HG03045 (cell line): ENCODE measurements around the gene MUC6.

ENCODE experiments used
- ATAC-seq: cut with Tn5 transposase; IDR thresholded peaks from one replicate; pipeline ENCODE4 v1.9.1; 2021; ENCODE audit warnings: mild to moderate bottlenecking, moderate library complexity; ENCODE audit not compliant: unreplicated experiment

Gene MUC6

DNA sequence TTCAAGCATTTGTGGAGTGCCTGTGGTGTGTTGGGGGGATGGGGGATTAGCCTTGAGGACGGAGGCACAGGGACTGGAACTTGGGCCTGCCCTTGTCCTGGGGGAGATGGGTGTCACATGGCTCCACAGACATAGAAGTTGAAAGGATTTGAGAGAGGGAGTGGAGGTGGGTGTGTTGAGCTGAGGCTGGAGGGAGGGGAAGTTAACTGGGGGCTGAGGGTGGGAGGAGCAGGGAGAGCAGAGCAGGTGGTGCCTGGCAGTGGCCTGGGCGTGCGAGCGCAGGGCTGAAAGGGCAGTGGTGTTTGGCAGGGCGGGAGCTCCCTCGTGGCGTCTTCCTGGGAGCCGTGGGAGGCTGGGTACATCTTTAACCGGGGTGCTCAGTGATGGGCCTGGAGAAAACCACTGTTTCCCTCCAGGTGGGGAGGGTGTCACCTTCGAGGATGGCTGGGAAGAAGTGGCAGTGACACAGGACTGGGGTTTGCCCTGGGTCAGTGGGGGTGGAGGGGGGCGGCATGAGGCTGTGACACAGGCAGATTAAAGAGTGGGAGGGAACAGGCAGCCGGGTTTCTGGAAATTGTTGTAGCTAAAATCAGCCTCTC is 65.3 kb downstream of the MUC6 start:
- ATAC-seq, result no peak

DNA sequence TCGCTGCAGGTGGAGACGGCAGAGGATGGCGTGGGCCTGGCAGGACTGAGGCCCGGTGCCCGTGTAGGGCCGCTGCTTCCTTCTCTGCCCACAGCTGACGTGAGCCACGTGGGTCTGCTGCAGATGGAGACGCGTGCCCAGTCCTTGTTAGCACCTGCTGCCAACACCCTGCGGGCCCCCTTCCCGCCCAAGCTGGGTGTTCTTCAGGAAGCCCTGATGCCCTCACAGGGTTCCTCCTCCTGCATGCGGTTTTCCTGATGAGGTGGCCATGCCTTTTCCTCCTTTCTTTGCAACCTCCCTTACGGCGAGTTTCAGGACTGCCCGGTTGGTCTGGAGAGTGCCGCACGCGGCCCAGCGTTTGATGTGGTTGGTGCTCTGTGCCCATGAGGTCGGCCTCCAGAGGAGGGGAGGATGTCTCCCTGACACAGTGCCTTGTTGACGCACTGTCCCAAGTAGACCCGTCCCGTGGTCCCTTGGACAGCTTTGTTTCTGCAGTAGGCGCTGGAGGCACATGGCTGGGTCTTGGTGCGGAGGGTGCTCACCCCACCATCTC is 66.1 kb downstream of the MUC6 start:
- no peak for ATAC-seq

DNA sequence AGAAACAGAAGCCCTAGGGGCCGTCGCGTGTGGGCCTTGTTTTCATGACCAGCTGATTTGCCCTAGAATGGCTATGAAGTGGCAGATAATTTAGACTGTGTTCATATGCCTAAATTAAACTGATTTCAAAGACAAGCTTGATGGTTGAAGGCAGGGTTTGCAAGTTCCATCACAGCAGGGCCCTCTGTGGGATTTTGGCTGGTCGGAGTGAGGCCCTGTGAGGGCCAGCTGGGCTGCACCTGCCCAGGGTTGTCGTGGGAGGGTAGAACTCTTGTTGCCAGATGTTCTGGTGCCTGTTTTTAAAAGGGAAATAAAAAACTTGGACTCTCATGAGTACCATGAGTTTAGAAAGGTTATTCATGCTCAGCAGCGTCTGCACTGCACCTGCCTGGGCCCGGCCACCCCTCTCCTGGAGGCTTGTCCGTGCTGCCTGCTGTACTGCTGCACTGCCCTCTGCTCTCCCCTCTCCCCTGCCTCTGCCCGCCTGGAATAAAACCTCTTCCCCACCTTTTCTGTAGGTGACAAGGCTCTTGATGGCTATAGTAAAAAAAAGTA is 66.8 kb downstream of the MUC6 start:
- no peak for ATAC-seq

DNA sequence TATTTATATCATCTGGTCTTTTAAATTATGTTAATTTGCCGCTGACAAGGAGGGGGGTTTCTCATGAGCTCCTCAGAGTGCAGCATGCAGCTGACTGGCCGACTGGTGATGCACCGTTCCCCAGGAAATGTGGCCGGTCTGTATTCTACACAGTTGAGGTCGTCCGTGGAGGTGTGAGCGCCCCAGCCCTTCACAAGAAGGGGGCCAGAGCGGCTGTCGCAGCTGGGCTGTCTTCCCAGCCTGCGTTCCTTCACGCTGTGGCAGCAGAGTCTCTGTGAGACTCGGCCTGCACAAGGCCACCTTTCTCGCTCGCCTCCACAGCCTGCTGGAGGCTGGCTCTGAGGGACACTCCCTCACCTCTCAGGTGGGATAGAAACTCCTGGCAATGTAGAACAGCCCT is 67.7 kb downstream of the MUC6 start:
- ATAC-seq, result no peak

DNA sequence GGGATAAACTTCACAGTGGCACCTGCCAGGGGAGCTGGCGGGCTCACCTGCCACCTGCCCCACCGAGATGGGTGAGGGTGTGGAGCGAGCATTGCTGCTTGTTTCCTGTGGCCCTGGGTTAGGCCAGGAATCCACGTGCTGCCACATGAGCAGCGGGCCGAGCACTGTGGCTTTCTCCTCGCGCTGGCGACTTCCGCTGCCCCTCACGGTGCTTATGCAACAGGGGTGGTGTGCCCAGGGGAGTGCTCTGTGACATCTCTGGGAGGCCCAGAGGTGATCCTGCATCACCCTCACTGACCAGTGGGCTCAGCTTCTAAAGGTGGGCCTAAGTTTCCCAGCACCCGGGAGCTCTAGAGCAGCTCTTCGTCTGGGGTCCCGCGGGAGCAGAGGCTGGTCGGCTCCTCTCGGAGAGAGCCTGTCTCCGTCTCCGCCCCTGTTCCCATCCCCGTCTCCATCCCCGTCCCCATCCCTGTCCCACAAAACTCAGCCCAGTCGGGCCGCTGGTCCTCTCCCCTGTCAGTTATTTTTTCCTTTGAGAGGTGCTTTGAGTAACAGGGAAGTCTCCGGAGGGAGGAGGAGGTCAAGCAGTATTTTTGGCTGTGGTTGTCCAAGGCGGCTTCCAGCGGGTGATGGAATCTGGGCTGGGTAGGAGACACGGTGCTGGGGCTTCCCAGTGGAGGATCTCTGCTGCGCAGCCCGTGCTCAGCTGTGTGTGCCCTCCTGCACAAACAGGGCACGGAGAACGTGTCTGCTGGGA is 68.3 kb downstream of the MUC6 start:
- ATAC-seq, result no peak

DNA sequence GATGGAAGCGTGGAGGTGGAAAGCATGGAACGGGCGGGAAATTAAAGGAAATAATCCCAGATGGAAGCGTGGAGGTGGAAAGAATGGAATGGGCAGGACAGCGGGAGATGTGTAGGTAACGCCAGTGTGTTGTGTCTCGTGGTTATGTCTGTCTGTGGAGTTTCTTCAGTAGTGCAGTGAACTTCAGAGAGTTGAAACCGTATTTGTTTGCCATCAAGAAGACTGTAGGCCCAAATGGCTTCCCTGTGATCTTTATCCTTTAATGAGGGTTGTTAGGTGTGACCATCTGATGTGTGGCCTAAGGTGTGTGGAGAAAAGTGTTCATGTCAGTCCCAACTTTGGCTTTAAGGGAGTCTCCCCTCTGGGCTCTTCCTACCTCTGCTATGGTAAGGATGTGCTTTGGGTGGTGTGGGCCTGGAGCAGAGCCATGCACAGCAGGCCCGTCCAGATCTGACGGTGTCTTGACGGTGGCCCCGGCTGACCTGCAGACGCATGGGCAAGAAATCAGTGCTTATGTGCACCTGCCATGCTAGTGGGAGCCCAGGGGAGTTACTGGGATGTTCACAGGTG is 71.2 kb downstream of the MUC6 start:
- no peak for ATAC-seq

DNA sequence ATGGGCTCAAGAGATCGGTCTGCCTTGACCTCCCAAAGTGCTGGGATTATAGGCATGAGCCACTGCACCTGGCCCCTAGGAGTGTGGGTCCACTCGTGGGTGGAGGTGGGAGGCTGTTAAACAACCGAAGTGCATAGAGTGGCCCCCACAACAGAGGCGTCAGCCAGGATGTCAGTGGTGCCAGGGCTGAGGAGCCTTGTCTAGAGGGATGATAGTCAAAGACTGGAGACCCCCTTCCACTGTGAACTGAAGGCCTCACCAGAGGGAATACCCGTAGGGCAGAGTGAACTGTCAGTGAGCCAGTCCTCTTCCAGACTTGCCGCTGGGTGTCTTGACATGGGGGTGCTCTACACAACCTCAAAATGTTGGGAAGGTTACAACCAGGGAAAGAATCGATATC is 72.7 kb downstream of the MUC6 start:
- ATAC-seq, result no peak
